ENCODE results near the gene SSNA1.

SSNA1 gene

DNA sequence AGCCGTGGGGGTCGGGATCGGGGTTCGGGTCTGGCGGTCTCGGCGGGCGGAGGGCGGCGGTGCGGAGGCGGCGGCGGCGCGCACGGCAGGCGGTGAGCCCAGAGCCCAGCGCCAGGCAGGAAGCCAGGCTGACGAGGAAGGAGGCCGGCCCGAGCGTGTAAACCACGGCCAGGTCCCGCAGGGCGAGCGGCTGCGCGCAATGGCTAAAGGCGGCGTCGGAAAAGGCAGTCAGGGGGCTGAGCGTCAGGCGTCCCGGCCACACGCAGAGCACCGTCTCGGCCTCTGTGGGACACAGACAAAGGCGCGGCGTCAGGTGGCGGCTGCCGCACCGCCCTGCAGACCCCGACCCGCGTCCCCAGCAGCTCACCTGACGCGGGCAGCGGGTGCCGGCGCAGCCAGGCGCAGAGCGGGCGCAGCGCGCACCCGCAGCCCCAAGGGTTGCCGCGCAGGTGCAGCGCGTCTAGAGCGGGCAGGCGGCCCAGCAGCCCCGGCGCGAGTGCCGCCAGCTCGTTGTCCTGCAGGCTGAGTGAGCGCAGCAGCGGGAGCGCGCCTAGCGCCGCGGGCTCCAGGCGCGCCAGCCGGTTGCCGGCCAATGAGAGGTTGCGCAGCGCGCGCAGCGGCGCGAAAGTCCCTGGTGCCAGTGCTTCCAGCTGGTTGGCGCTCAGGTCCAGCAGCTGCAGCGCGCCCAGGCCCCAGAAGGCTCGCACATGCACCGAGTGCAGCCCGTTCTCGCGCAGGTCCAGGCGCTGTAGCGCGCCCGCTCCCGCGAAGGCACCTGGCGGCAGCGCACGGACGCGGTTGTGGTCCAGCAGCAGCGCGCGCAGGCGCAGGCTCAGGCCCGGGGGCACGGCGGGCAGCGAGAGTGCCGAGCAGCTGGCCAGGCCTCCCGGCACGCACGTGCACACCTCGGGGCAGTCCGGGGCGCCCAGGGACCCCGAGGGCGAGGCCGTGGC is 19.3 kb upstream of the SSNA1 start:
- DNase-seq, result no peak

DNA sequence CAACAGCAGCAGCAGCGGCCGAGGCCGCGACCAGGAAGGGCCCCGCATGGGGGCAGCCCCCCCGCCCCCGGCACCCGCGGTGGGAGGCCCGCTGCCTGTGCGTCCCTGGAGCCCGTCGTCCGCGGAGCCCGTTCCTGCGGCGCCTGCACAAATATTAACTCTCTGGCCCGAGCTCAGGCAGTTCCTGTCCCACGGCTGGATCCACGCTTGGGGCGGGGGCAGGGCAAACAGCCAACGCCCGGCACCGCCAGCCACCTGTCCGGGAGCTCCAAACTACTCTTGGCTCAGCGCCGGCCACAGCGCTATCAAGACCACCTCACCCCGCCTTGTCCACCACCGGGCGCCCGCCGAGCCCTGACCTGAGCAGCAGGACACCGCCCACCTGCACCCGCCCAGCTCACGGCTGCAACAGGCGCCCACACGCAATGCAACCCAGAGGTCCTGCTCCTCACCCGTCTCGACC is 18.5 kb upstream of the SSNA1 start, which contains the start of gene LRRC26:
TSS of gene LRRC26 (minus strand) at position 156 of the 463 bp plus-strand sequence. CDS start at position 48, 108 bp downstream.
- no peak for DNase-seq

DNA sequence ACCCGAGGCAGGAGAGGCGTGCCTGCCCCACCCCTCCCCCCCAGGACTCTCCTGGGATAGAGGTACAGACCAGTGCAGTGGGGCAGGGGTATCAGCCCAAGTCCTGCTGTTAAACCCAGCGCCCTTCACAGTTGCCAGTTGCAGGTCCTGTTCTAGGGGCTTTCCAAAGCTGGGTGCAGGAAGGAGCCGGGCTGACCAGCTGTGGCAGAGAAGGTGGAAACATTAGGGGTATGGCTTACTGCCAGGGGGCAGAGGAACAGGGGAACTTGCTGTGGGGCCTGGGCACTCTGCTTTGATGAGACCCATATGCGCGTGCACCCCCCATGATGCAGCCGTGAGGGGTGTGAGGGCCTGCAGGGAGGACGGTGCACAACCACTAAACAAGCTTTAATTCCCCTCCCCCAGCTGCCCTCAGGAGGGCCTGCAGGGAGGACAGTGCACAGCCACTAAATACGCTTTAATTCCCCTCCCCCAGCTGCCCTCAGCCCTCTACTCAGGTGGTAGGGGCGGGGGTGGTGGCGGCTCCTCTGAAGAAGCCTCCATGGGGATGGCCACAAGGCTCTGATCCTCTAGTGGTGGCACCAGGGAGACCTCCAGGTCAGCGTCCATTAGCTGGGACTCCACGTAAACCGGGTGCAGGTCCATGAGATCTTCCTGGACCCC is 17.9 kb upstream of the SSNA1 start:
- no peak for DNase-seq

DNA sequence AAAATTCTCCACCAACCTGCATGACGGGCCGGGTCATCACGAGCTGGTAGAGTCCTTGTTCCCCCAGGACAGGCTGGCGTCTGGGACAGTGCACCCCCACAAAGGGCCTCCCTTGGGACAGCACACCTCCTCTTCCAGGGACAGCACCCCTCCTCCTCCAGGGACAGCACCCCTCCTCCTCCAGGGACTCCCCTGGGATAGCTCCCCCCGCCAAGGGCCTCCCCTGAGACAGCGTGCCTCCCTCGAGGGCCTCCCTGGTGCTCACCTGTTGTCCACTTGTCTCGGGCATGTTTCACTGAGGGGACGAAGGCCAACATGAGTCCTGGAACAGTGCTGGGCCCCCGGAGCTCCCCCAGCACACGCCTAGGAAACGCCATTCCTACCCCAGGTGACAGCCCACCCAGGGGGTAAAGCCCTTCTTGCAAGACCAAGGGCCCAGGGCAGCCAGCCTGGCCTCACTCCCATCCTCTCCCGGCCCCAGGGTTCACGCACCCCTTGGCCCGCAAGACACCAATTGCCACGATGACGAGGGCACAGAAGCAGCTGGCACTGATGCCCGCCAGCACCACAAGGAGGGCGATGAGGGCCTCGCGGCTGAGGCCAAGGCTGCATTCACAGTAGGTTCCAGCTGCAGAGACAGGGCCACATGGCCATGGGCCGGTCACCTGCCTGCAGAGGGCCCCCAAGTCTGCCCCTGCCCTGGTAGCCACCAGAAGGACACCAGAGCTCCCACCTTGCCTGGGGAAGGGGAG is 17.2 kb upstream of the SSNA1 start:
- no peak for DNase-seq

DNA sequence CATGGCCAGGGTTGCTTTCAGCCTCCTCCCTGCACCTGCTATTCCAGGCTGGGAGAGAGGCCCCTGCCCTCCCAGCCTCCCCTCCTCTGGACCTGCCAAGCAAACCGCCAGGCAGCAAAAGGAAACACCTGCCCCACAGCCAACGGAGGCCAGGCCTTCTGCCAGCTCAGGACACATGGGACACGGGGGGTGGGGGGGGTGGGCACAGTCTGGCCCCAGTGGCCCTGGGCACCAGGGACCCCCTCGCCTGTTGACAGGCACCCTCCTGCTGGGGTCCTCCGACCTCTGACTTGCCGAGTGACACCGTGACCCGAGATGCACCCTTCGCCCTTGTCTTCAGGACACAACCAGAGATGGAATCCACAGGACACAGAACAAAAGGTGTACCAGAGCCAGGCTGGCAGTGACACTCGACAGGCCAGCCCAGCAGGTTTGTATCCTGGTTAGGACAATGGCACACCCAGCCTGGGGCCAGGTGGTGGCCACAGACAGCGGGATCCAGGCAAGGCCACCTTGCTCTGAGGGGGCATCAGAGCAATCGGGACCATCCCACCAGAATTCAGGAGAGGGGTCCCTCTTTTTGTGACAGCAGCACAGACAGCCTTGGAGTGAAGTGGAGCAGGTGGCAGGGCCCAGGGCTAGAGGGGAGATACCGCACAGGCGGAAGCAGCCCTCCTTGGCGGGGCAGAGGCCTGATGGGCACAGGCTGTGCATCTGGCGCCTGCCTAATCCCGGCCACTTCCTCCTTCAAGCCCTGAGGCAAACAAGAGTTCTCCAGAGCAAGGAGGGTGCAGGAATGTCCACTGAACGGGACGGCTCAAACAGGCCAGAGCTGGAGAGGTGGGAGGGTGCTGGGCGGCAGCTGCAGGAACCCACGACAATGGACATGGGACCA is 15.3 kb upstream of the SSNA1 start:
- no peak for DNase-seq

DNA sequence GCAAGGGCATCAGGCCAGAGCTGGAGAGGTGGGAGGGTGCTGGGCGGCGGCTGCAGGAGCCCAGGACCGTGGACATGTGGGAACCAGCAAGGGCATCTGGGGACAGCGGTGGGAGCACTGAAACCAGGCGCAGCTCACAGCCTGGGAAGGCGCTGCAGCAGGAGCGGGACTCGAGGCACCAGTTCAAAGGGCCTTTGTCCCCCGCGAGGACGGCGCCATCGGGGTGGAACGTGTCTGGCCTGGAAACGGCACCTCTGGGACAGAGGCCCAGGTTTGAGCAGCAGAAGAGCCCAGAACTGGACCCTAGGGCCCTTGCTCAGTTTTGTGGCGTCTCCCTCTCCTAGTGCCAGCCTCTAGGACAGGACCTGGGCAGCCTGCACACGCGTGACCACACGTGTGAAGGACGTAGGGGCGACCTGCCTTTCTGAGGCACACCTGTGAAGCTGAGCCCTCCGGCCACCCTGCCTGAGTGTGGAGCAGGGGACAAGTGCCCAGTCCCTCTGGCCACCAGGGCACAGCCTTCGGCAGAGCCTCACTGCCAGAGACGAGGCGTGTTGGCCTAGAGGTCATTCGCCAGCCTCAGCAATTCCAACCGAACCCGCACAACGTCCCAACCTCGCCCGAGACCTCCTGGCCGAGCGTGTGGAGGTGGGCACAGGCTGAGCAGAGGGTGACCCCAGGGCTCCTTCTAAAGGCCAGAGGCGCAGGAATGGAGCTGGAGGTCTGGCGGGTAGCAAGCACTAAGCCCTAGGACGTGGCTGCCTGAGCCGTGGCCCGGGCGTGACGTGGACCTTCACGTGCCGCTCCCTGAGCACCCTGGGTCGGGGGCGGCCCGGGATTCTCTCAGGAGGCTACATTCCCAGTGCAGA is 14.4 kb upstream of the SSNA1 start:
- DNase-seq, result no peak

DNA sequence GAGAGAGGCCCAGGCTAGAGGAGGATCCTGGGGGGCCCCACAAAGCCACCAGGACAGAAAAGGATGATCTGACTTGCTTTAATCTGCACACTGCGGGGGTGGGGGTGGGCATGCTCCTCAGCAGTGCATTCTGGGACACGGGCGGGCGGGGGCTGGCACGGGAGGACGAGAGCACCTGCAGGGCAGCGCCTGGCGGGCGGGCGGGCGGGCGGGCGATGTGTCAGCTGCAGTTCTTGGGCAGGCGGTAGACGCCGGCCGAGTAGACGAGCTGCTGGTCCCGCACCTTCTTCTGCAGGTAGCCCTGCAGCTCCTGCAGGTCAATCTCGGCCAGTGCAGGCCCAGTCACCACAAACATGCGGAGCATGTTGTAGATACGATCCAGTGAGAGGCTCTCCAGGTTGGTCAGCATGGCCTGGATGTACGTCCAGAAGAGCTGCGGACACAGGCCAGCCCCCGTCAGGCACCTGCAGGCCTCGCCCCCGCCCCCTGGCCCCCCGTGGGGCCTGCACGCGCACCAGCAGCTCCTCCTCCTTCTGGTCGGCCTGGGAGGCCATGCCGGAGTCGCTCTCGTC is 13.7 kb upstream of the SSNA1 start:
- no peak for DNase-seq

DNA sequence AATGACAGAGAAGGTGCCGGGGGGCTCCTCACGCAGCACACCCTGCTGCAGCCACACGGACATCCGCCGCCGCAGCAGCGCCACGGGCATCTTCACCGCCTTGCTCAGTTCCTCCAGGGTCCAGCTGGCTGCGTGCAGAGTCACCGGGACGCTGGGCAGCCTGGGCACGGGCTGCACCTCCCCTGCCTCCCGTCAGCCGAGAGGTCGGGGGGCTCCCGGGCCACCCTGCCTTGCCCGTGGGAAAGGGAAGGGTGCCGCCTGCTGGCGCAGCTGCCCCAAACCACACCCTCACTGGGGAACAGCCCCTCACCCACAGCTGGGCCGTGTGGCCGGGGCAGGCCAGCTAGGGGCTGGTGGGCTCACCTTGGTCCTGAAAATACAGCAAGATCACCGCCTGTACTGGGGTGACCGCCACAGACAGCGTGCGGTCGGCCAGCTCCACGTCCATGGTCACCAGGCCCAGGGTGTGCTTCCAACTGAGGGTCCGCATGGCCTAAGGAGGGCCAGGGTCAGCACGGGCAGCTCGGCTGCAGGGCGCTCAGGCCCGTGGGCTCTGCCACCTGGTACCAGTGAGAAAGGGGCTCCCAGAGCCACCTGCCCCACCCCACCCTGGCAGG is 13.0 kb upstream of the SSNA1 start:
- no peak for DNase-seq

DNA sequence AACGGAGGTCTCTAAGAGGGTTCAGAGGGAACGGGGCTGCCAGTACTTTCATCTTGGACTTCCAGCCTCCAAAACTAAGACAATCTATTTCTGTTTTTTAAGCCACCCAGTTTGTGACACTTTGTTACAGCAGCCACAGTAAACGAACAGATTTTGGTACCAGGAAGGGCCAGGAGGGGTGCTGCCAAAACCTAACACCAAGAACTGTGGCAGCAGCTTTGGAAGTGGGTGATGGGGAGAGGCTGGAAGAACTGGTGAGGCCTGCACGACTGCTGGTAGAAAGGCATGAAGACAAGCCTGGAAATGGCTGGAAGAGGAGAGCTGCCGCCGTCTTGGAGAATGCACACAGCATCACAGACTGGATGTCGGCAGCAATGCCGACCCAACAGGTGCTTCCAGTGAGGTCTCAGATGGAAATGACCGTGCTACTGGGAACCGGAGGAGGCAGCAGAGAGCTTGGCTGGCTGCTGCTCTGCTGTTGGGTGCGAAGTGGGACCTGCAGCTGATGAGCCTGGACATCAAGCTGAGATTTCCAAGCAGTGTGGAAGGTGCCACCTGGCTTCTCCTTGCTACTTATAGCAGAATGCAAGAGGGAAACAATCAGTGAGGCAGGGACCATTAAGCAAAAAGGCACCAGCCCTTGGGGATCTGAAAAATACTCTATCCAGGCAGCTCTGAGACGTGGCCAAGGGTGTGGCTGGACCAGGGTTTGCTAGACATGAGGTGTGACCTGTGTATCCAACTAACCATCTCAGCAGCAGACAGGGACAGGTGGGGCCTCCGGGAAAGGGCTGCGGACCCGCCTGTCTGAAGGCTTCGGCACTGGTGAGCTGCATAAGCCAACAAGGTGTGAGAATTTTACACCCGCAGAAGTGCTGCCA is 11.9 kb upstream of the SSNA1 start:
- no peak for DNase-seq

DNA sequence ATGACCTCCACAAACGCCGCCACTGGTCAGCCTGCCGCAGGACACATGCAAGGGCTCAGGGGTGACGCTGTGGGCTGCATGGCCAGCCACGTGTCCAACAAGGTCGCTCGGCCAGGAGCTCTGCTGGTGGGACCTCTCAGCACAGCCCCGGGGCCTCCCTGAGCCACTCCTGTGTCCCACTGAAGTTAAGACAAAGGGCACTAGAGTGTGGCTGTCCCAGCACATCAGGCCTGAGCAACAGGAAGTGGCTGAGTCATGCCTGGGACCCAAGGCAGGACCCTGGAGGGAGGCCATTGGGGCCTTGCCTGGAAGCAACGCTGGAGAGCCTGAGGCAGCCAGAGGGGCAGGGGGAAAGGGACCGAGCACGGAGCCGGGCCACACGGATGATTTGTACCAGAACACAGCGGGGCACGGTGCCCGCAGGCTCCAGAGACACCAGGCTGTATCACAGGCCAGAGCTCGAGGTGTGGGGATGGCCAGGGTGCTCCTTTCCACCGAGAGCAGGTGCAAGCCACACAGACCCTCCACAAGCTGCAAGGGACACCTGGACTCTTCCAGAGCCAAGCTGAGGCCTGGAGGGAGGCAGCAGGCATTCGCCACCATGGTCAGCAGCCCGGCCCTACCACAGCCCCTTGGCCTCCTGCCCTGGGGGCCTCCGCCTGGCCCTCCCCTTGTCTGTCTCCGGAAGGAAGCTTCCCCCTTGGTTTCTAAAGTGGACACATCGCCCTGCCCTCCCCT is 10.1 kb upstream of the SSNA1 start:
- no peak for DNase-seq

DNA sequence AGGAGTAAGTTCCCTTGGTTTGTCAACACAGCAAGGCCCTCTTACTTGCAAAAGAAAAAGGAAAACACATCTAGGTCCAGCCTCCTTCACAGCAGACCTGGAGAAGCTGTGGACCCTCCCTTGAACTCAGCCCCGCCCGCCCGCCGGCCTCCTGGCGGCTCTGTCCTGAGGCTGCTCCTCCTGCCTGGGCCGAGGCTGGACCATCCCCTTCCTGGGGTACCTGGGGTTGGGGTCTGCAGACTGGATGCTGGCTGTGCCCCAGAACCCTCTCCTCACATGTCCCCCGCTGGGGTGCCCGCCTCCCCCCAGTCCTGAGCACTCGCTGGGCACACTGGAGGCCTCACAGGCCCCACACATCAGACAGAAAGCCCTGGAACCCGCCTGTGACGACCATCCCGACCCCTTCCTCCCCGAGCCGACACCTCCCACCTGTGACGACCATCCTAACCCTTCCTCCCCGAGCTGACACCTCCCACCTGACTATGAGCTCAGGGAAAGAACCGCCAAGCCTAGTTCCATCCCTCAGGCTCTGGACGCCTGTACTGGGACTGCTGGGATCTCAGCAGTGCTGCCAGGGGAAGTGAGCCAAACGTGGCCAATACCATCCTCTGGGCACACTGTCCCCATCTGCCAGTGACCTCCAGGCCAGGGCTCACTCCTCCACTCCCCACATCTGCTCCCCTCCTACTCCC is 9.4 kb upstream of the SSNA1 start:
- no peak for DNase-seq

DNA sequence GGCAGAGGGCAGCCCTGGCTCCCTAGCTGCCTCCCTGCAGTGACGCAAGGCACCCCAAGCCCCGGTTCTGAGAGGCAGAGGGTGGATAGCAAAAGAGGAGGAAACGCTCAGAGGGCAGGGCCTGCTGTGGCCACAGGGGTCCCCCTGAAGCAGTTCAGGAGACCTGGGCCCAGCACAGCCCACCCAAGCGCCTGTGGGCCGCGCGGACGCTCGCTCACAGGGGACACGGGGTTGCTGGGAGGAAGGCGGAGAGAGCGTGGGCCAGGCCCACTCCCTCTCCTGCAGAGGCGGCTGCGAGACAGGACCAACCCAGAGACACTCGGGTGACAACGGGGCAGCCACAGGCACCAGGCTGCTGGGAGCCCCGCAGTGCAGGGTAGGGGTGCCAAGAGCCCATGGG is 8.7 kb upstream of the SSNA1 start:
- no peak for DNase-seq

DNA sequence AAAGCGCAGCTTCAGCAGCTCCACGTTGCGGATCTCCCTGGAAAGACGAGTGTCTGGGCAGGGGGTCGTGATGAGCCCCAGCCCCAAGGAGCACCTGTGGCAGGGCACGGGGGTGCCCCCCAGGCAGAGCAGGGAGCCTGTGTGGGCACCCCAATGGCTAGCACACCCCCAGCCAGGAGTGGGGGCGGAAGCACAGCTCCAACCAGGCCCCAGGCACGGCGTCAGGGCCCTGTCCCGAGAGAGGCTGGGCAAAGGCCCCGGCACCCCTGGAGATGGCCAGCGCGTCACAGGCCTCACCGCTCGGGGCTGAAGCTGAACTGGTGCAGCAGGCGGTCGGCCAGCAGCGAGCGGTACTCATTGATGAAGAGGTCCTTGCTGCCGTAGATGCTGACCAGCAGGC is 8.0 kb upstream of the SSNA1 start:
- DNase-seq, result no peak

DNA sequence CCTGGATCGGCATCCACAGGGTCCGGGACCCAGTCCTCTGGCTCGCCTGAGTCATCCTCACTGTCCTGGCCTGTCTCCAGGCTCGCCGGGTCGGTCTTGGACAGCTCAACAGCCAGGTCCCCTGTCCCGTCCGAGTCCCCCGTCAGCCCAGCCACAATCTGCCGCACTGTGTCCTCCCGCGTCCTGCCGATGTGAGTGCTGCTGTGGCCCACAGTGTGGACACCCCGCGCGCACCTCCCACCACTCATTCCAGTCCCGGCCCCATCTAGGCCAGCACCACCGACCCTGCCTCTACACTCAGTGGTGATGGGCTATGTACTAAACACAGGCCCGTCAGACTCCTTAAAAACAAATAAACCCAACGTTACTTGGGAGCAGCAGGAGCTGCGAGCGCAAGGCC is 6.8 kb upstream of the SSNA1 start:
- DNase-seq, result no peak

DNA sequence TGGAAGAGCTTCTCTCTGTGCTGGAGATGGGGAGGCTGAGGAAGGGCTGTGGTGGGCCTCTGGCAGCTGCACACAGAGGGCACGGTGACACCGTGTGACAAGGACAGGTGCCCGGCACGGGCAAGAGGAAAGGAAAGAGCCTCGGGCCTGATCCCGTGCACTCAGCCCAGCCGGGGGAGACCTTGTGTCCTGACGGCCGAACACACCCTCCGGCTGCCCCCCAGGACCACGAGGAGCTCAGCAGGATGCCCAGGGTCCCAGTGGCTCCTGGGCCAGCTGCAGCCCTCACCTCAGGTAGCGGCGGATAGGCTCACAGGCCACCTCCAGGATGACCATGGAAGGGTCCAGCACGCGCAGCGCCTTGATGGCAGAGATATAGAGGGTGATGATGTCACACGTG is 5.6 kb upstream of the SSNA1 start:
- DNase-seq, result no peak

DNA sequence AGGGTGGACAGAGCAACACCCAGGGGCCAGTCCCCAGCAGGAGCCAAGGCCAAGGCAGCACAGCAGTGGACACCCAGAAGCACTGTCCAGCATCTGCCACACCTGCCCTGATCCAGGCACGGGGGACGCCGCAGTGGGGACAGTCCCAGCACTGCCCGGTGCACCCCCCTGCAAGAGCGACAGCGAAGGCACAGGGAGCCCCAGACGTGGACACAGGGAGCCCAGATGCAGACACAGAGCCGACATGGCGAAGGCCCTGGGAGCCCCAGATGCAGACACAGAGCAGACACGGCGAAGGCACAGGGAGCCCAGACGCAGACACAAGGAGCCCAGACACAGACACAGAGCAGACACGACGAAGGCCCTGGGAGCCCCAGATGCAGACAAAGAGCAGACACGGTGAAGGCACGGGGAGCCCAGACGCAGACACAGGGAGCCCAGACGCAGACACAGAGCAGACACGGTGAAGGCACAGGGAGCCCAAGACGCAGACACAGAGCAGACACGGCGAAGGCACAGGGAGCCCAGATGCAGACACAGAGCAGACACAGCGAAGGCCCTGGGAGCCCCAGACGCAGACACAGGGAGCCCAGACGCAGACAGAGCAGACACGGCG is 4.4 kb upstream of the SSNA1 start:
- no peak for DNase-seq

DNA sequence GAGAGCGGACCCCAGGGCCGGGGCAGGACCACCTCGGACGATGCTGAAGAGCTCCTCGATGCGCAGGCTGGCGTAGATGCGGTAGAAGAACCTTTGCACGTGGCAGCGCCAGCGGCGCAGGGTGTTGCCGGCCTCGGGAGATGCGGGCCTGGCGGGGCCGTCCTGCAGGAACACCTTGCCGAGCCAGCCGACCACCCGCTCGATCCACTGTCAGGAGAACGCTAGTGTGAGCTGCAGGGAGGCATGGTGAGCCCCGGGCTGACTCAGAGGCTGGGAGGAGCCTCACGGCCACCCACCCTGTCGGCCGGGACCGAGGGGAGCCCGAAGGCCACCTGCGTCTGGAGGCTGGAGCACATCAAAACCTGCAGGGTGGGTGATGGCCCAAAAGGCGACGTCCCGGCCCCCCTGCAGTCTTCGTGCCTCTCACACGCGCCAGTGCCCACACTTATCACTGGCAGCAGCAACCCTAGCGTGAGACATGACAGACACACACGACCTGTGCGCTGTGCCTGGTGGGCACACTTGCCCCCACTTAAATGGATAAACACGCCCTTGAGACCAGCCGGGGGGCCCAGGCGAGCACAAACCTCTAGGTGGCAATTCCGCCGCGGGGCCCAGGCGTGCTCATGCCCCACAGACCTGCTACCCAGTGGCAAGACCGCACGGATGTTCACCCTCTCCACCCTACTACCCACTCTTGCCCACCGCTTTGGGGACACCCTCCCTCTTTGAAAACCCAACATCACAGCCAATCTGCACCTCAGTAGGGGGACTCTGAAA is 3.4 kb upstream of the SSNA1 start:
- no peak for DNase-seq
